OCI-LY7 (cell line): ENCODE measurements around the gene MINDY4. TPM values are rescaled to one million over a fixed set of nuclear protein-coding genes. Genes with fewer than 3 reads are reported as not detected.

ENCODE experiments used
- BruUV-seq: library from RNA; stranded (reverse); fragments of 400-500 nt; replicated peaks from 2 replicates; lab custom pipeline; 2021; lab: Mats Ljungman, UMichigan
- CTCF ChIA-PET: fragments of 300-600 bp; sonication (Branson Sonifier 250); formaldehyde crosslinking; loops from one replicate; lab custom pipeline; 2022; ENCODE audit warnings: antibody characterized with exemption; ENCODE audit not compliant: unreplicated experiment; lab: Charles Lee
- POLR2A ChIA-PET: fragments of 300-600 bp; sonication (Branson Sonifier 250); formaldehyde crosslinking; loops from one replicate; lab custom pipeline; 2022; ENCODE audit warnings: antibody characterized with exemption; lab: Charles Lee
- DNase-seq: peaks from one replicate; pipeline ENCODE4 v3.0.0-alpha.2; 2015; ENCODE audit warnings: low spot score
- H2AFZ ChIP-seq: fragments of 200-600 bp; sonication (generic), shearing (Covaris generic); 2 replicates; pipeline ENCODE4 v1.6.1; 2014; ENCODE audit warnings: mild to moderate bottlenecking, antibody characterized with exemption, low read length, moderate library complexity
- H3K27ac ChIP-seq: fragments of 200-600 bp; sonication (generic); 2 replicates; pipeline ENCODE4 v1.5.1; 2014; ENCODE audit warnings: mixed run types, low read depth, mild to moderate bottlenecking, moderate library complexity, low read length, inconsistent platforms; ENCODE audit not compliant: poor library complexity, severe bottlenecking
- H3K36me3 ChIP-seq: fragments of 200-600 bp; sonication (generic); 2 replicates; pipeline ENCODE4 v1.6.1; 2014; ENCODE audit warnings: mild to moderate bottlenecking, antibody characterized with exemption, low read length, moderate library complexity, mixed read lengths; ENCODE audit not compliant: insufficient read depth
- H3K4me1 ChIP-seq: fragments of 200-600 bp; sonication (generic); 2 replicates; pipeline ENCODE4 v1.5.1; 2014; ENCODE audit warnings: mild to moderate bottlenecking, low read length; ENCODE audit not compliant: insufficient read depth, poor library complexity, severe bottlenecking
- H3K4me2 ChIP-seq: fragments of 200-600 bp; sonication (generic); 2 replicates; pipeline ENCODE4 v1.6.1; 2014; ENCODE audit warnings: mild to moderate bottlenecking, low read length
- H3K4me3 ChIP-seq: fragments of 200-600 bp; sonication (generic); 2 replicates; pipeline ENCODE4 v1.5.1; 2014; ENCODE audit warnings: mild to moderate bottlenecking, low read depth, low read length; ENCODE audit not compliant: poor library complexity, severe bottlenecking
- H3K79me2 ChIP-seq: fragments of 200-600 bp; sonication (generic); 2 replicates; pipeline ENCODE4 v1.6.1; 2016; ENCODE audit warnings: low read depth, mild to moderate bottlenecking, low read length, moderate library complexity, mixed read lengths; ENCODE audit not compliant: insufficient read depth
- H3K9me2 ChIP-seq: fragments of 200-600 bp; sonication (generic); 2 replicates; pipeline ENCODE4 v1.6.1; 2016; ENCODE audit warnings: mild to moderate bottlenecking, low read length, mixed read lengths; ENCODE audit not compliant: insufficient read depth
- H3K9me3 ChIP-seq: fragments of 200-600 bp; sonication (generic); 2 replicates; pipeline ENCODE4 v1.6.1; 2014; ENCODE audit warnings: mild to moderate bottlenecking, mixed run types, low read length, mixed read lengths
- H4K20me1 ChIP-seq: fragments of 200-600 bp; sonication (generic); 2 replicates; pipeline ENCODE4 v1.6.1; 2014; ENCODE audit warnings: mild to moderate bottlenecking, antibody characterized with exemption, low read length, moderate library complexity, mixed read lengths; ENCODE audit not compliant: insufficient read depth
- EZH2phosphoT487 ChIP-seq: fragments of 200-600 bp; sonication (generic); IDR thresholded peaks from 2 replicates; pipeline ENCODE4 v1.6.1; 2018; ENCODE audit warnings: low read depth, borderline replicate concordance, mild to moderate bottlenecking, mixed run types, antibody characterized with exemption, low read length, moderate library complexity, mixed read lengths
- intact Hi-C: fragments of 100-400 bp; cut with micrococcal nuclease; formaldehyde crosslinking; loops from one replicate; pipeline ENCODE4 v1.10.0; 2022; ENCODE audit not compliant: unreplicated experiment
- total RNA-seq, 2 experiments: library from RNA; depleted of rRNA in 1 of 2; stranded (reverse); fragments of >200 nt in 1 of 2; shearing (Covaris generic) in 1 of 2; gene quantifications; 2 replicates each; pipeline ENCODE4 v1.2.3, GENCODE V29; 2014 to 2022
- TF ChIP-seq, protein P1 (sequence below): fragments of 200-600 bp; sonication (generic); conservative IDR thresholded peaks from 2 replicates; pipeline ENCODE4 v1.5.1; 2014; ENCODE audit warnings: mild to moderate bottlenecking, antibody characterized with exemption, low read length, moderate library complexity, mixed read lengths

MINDY4 gene
- total RNA-seq, 2 experiments from 2014 or later: 0.86 TPM; not detected in 1

- no peaks in the 10 kb centered on the region for H3K79me2 ChIP-seq
- intact Hi-C loops: no loop called here
- H3K4me1 ChIP-seq: peaks cover 10% of the 10 kb centered on the region
- no peak overlapping the region for H3K4me3 ChIP-seq
- no peak for TF ChIP-seq EZH2phosphoT487
- TF ChIP-seq, protein P1, sequence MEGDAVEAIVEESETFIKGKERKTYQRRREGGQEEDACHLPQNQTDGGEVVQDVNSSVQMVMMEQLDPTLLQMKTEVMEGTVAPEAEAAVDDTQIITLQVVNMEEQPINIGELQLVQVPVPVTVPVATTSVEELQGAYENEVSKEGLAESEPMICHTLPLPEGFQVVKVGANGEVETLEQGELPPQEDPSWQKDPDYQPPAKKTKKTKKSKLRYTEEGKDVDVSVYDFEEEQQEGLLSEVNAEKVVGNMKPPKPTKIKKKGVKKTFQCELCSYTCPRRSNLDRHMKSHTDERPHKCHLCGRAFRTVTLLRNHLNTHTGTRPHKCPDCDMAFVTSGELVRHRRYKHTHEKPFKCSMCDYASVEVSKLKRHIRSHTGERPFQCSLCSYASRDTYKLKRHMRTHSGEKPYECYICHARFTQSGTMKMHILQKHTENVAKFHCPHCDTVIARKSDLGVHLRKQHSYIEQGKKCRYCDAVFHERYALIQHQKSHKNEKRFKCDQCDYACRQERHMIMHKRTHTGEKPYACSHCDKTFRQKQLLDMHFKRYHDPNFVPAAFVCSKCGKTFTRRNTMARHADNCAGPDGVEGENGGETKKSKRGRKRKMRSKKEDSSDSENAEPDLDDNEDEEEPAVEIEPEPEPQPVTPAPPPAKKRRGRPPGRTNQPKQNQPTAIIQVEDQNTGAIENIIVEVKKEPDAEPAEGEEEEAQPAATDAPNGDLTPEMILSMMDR: no peak
- no TSS peak for BruUV-seq
- no peaks in the 10 kb centered on the region for H3K36me3 ChIP-seq
- H4K20me1 ChIP-seq: no peaks in the 10 kb centered on the region
- H3K4me2 ChIP-seq: no peak overlapping the region
- no peak overlapping the region for H2AFZ ChIP-seq
- H3K27ac ChIP-seq: no peak overlapping the region
- ChIA-PET POLR2A (interaction anchor here (1.6 kb wide), 1 partner anchor 12 kb away, joined by 4 read pairs; no protein-coding TSS in a partner anchor), CTCF (no interaction called here)
- H3K9me2 ChIP-seq: no peaks in the 10 kb centered on the region
- DNase-seq: no peak
- no peaks in the 10 kb centered on the region for H3K9me3 ChIP-seq
Observed at GRCh38 chr7:30886608-30887011, 115.4 kb downstream of the MINDY4 start.

DNA sequence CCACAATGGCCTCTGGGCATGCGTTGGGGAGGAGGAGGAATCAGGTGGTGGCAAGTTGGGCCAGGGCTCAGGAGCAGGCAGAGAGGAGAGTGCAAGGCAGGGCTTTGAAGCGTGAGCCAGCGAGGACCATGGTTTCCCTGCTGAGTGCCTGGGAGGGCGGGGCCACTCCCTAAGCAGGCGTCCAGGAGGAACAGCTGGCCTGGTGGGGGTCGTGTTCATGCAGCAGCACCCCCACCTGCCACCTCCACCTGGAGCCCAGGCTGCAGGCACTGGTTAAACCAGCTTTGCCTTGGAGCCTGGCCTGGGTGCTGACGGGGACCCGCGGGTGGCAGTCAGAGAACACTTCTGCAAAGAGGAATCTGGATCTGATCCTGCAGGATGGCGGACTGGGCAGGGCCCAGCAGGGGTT, 116.3 kb downstream of the MINDY4 start:
- H3K4me3 ChIP-seq: no peak overlapping the region
- no peak for DNase-seq
- TF ChIP-seq, protein P1: no peak
- no peak for TF ChIP-seq EZH2phosphoT487
- H4K20me1 ChIP-seq: no peaks in the 10 kb centered on the region
- intact Hi-C loops: no loop called here
- H3K36me3 ChIP-seq: no peaks in the 10 kb centered on the region
- no peaks in the 10 kb centered on the region for H3K79me2 ChIP-seq
- H3K4me1 ChIP-seq: peaks cover 10% of the 10 kb centered on the region
- BruUV-seq: no TSS peak
- no peaks in the 10 kb centered on the region for H3K9me2 ChIP-seq
- H3K27ac ChIP-seq: no peak overlapping the region
- POLR2A ChIA-PET: interaction anchor here (0.6 to 1.6 kb wide), 2 partner anchors 11 to 1110 kb away, joined by 3 to 4 read pairs; no protein-coding TSS in a partner anchor
- no peak overlapping the region for H2AFZ ChIP-seq
- no peaks in the 10 kb centered on the region for H3K9me3 ChIP-seq
- CTCF ChIA-PET: no interaction called here
- no peak overlapping the region for H3K4me2 ChIP-seq

DNA sequence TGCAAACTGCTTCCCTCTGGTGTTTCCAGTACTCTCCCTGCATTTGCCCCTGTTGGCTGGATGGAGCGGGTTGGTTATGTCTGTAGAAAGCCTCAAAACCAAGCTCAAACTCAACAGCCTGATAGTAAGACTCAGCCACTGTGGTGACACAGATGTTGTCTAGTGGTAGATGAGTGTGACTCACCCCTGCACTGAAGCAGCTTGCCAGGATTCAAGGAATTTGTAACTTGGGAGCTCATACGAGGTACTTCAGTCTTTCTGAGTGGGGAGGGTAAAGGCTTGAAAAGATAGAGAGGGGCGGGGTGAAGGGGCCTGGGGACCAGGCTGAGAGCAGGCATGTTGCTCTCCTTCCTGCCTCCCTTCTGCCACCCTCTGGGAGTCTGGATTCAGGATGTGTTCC, 117.5 kb downstream of the MINDY4 start:
- no peak overlapping the region for H3K4me2 ChIP-seq
- no peaks in the 10 kb centered on the region for H3K79me2 ChIP-seq
- intact Hi-C loops: no loop called here
- ChIA-PET CTCF (interaction anchor here (0.6 kb wide), 1 partner anchor 162 kb away, joined by 4 read pairs; no protein-coding TSS in a partner anchor), POLR2A (interaction anchor here (1.0 kb wide), 1 partner anchor 90 kb away, joined by 3 read pairs; no protein-coding TSS in a partner anchor)
- no peaks in the 10 kb centered on the region for H3K9me2 ChIP-seq
- no peak overlapping the region for H3K4me3 ChIP-seq
- H3K36me3 ChIP-seq: no peaks in the 10 kb centered on the region
- peaks cover 10% of the 10 kb centered on the region for H3K4me1 ChIP-seq
- no peak overlapping the region for H2AFZ ChIP-seq
- no peak for TF ChIP-seq EZH2phosphoT487
- TF ChIP-seq, protein P1: no peak
- no peaks in the 10 kb centered on the region for H4K20me1 ChIP-seq
- DNase-seq: no peak
- BruUV-seq: no TSS peak
- no peak overlapping the region for H3K27ac ChIP-seq
- no peaks in the 10 kb centered on the region for H3K9me3 ChIP-seq
